Smooth muscle cell (in vitro differentiated cells): ENCODE results near the gene LRFN2. TPM values are rescaled to one million over a fixed set of nuclear protein-coding genes. Genes with fewer than 3 reads are reported as not detected.

Experiments
- DNase-seq: peaks from one replicate; lab custom pipeline; 2025; ENCODE audit not compliant: unreplicated experiment; lab: John Stamatoyannopoulos, UW
- H2AFZ ChIP-seq: fragments of 200-600 bp; sonication (generic); 2 replicates; pipeline ENCODE4 v1.6.0; 2016; ENCODE audit warnings: antibody characterized with exemption, low read depth, mild to moderate bottlenecking
- H3F3A ChIP-seq: fragments of 200-600 bp; sonication (generic); 2 replicates; pipeline ENCODE4 v1.6.0; 2017; ENCODE audit warnings: antibody characterized with exemption, low read depth
- H3K27ac ChIP-seq: fragments of 200-600 bp; sonication (generic); 2 replicates; pipeline ENCODE4 v1.5.1; 2016; ENCODE audit warnings: low read depth, mild to moderate bottlenecking
- H3K27me3 ChIP-seq: fragments of 200-600 bp; sonication (generic); 2 replicates; pipeline ENCODE4 v1.6.1; 2016; ENCODE audit warnings: low read depth, mild to moderate bottlenecking
- H3K36me3 ChIP-seq: fragments of 200-600 bp; sonication (generic); 2 replicates; pipeline ENCODE4 v1.5.1; 2016; ENCODE audit warnings: low read depth
- H3K4me1 ChIP-seq: fragments of 200-600 bp; sonication (generic); 2 replicates; pipeline ENCODE4 v1.5.1; 2016; ENCODE audit warnings: low read depth
- H3K4me2 ChIP-seq: fragments of 200-600 bp; sonication (generic); 2 replicates; pipeline ENCODE4 v1.6.0; 2016; ENCODE audit warnings: mild to moderate bottlenecking
- H3K4me3 ChIP-seq: fragments of 200-600 bp; sonication (generic); 2 replicates; pipeline ENCODE4 v1.5.1; 2016; ENCODE audit warnings: mild to moderate bottlenecking
- H3K79me2 ChIP-seq: fragments of 200-600 bp; sonication (generic); 2 replicates; pipeline ENCODE4 v1.6.0; 2016; ENCODE audit warnings: low read depth, mild to moderate bottlenecking
- H3K9ac ChIP-seq: fragments of 200-600 bp; sonication (generic); 2 replicates; pipeline ENCODE4 v1.6.0; 2016; ENCODE audit warnings: low read depth
- H3K9me3 ChIP-seq: fragments of 200-600 bp; sonication (generic); replicated peaks from 2 replicates; pipeline ENCODE4 v1.5.1; 2016; ENCODE audit warnings: low read depth
- H4K20me1 ChIP-seq: fragments of 200-600 bp; sonication (generic); 2 replicates; pipeline ENCODE4 v1.6.0; 2016; ENCODE audit warnings: low read depth
- WGBS: methylation state at CpG from one replicate; pipeline ENCODE4 v1.1.7; 2016; ENCODE audit warnings: low lambda C conversion rate; 5-methylcytosine and 5-hydroxymethylcytosine counted together
- polyA plus RNA-seq: library from polyadenylated mRNA; unstranded; fragments of >200 nt; fragmentation: Nextera tagmentation; extraction: Ambion mirVana; gene quantifications from 2 replicates; pipeline ENCODE4 v1.2.1, GENCODE V29; 2016
- total RNA-seq: library from RNA; depleted of rRNA; stranded (reverse); fragments of >200 nt; gene quantifications from 2 replicates; pipeline ENCODE4 v1.2.3, GENCODE V29; 2014
- TF ChIP-seq, protein P1 (sequence below): fragments of 200-600 bp; sonication (generic); IDR thresholded peaks from 2 replicates; pipeline ENCODE4 v1.5.1; 2017; ENCODE audit warnings: borderline replicate concordance, mild to moderate bottlenecking, antibody characterized with exemption; ENCODE audit not compliant: insufficient read depth, poor library complexity, severe bottlenecking

LRFN2 gene
- total RNA-seq (0.04 and 0.67 TPM in 2 replicates), polyA plus RNA-seq (0.08 and 0.57 TPM in 2 replicates)

DNA sequence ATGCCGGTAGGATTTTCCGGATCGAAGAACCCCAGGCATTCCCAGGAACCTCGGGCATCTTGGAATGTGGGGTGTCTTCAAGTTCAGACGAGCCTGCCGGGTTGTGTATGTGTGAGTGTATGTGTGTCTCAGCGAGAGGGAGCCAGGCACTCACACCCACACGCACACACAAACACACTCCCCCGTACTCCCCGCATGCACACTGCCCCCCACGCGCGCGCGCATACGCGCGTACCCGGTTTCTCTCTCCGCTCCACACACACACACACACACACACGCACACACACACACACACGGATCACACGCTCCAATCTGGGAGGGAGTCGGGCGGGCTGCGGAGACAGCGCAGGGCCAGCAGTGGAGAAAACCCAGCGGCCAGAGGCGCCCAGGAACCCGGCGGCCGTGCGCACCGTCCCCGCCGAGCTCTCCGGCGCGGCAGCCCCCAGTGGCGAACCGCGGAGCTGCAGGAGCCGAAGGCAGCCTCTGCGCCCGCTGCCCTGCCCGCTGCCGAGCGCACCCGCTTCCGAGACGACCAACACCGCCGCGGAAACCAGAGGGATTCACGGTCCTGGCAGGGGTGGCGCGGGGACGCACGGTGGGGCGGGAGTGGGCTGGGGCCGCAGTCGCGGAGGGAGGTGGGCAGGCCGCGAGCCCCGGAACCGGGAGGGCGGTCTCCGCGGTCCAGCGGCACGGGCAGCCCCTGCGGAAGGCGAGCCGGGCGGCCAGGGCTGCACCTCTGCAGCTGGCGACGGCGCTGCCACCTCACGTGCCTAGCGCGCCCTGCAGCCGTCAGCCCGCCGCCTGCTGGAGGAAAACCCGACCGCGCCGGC lies at the start of gene LRFN2:
Gene LRFN2 (minus strand): TSS at position 125 of the 830 bp plus-strand sequence.
- Histone ChIP-seq H4K20me1 (no peaks in the 10 kb centered on the region), H3K9ac (no peak within 1 kb of the TSS), H3K27me3 (peaks cover 90% of the 10 kb centered on the region), H3K27ac (no peak within 1 kb of the TSS), H3K4me3 (peak within 1 kb of the TSS; percentile 55), H3K79me2 (no peaks in the 10 kb centered on the region), H3F3A (no peaks in the 10 kb centered on the region), H3K4me1 (peaks cover 2% of the 10 kb centered on the region), H3K4me2 (peak within 1 kb of the TSS; percentile 89), H3K9me3 (no peaks in the 10 kb centered on the region), H2AFZ (no peak within 1 kb of the TSS), H3K36me3 (no peaks in the 10 kb centered on the region)
- WGBS = under 1% methylated on average over 41 of the region's 89 CpGs
- TF ChIP-seq, protein P1, sequence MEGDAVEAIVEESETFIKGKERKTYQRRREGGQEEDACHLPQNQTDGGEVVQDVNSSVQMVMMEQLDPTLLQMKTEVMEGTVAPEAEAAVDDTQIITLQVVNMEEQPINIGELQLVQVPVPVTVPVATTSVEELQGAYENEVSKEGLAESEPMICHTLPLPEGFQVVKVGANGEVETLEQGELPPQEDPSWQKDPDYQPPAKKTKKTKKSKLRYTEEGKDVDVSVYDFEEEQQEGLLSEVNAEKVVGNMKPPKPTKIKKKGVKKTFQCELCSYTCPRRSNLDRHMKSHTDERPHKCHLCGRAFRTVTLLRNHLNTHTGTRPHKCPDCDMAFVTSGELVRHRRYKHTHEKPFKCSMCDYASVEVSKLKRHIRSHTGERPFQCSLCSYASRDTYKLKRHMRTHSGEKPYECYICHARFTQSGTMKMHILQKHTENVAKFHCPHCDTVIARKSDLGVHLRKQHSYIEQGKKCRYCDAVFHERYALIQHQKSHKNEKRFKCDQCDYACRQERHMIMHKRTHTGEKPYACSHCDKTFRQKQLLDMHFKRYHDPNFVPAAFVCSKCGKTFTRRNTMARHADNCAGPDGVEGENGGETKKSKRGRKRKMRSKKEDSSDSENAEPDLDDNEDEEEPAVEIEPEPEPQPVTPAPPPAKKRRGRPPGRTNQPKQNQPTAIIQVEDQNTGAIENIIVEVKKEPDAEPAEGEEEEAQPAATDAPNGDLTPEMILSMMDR = peak; percentile 65
- peak; percentile 45 for DNase-seq

DNA sequence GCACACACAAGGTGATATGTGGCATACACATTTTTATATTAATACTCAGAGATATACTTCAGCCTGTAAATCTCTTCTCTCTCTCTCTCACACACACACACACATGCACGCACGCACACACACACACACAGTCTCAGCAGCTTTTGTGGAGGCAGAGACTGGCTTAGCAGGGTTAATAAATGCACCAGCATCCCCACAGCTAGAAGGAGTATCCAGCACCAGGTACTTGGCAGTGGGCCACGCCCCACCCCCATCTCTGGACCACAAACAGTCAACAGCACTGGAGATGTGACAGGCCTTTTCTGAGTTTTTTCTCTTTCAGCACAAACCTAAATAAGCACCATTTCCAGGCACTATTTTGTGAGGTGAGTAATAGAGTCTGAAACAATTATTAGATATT lies 47.3 kb upstream of the LRFN2 start:
- no peaks in the 10 kb centered on the region for H4K20me1 ChIP-seq
- 93% methylated on average over 3 of the region's 3 CpGs for WGBS
- DNase-seq = no peak
- no peaks in the 10 kb centered on the region for H3K36me3 ChIP-seq
- TF ChIP-seq, protein P1 = no peak
- H3K4me3 ChIP-seq = no peak overlapping the region
- no peak overlapping the region for H3K9ac ChIP-seq
- H3K9me3 ChIP-seq = no peaks in the 10 kb centered on the region
- no peaks in the 10 kb centered on the region for H3F3A ChIP-seq
- H2AFZ ChIP-seq = no peak overlapping the region
- no peaks in the 10 kb centered on the region for H3K79me2 ChIP-seq
- no peak overlapping the region for H3K27ac ChIP-seq
- no peaks in the 10 kb centered on the region for H3K27me3 ChIP-seq
- H3K4me1 ChIP-seq = no peaks in the 10 kb centered on the region
- H3K4me2 ChIP-seq = no peak overlapping the region

DNA sequence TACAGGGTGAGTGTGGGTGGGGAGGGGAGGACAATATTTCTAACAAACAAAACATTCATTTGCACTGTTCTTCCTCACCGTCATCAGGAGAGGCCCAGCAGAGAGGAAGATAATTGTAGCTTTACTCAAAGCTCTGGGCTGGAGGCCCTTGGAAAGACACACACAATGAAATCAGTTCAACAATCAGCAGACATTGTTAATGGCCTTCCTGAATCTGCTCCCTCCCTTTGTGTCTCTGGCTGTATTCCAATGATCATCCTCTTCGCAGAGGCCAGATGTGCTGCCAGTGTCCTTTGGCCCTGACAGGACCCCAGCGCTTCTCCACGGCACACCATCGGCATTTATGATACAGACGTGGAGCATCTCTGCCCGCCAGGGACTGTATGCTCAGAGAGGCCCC lies 44.6 kb upstream of the LRFN2 start:
- no peaks in the 10 kb centered on the region for H3K9me3 ChIP-seq
- DNase-seq = no peak
- H3K4me3 ChIP-seq = no peak overlapping the region
- H3K4me1 ChIP-seq = no peaks in the 10 kb centered on the region
- H3K4me2 ChIP-seq = no peak overlapping the region
- no peaks in the 10 kb centered on the region for H3K27me3 ChIP-seq
- H3K79me2 ChIP-seq = no peaks in the 10 kb centered on the region
- TF ChIP-seq, protein P1 = no peak
- no peaks in the 10 kb centered on the region for H4K20me1 ChIP-seq
- no peaks in the 10 kb centered on the region for H3F3A ChIP-seq
- no peak overlapping the region for H3K9ac ChIP-seq
- no peak overlapping the region for H3K27ac ChIP-seq
- 75% methylated on average over 7 of the region's 7 CpGs for WGBS
- no peak overlapping the region for H2AFZ ChIP-seq
- H3K36me3 ChIP-seq = no peaks in the 10 kb centered on the region
